Activated CD4-positive, CD25-positive, alpha-beta regulatory T cell treated with anti-CD3 and anti-CD28 coated beads, Interleukin-2, amount 50 U/mL, for 24 hours (primary cell): ENCODE measurements around the gene PGAP6.

Experiments
- ATAC-seq, 2 donors: fragments of 150-1000 bp; cut with Tn5 transposase; one replicate each; pipeline ENCODE4 v1.10.0; 2021; ENCODE audit warnings: mild to moderate bottlenecking in 1 of 2, moderate library complexity in 1 of 2

Gene PGAP6

DNA sequence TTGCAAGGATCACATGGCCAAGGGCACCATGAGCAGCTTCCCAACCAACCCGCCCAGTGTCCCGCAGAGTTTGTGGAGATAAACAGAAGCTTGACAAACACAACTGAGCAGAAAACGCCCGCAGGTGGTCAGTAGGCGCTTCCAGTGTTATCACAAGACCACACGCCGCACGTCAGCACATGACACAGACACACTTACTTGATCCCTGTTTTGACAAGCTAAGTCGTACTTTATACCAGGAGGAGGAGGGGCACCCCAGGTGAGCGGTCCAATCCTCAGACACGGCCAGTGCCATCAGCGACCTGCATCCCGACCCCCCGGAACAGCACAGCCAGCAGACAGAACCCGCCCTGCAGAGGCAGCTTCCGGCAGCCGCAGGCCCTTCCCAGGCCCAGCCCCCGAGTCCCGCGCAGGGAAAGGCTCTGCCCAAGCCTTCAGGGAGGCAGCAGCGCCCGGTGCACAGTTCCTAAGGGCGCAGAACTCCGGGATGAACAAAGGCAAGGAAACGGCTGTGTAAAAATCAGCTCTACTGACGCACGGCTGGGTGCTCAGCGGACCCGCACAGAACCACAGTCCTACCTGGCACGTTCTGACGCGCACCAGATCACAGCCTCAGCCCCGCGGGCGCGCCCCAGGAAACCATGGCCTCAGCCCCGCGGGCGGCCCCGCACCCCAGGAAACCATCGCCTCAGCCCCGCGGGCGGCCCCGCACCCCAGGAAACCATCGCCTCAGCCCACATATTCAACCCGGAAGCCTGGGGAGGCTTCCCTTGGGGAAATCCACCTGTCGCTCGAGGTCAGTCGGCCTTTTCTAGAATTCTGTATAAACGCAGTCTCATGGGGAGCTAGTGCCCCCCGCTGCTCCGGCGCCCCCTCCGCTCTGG is 57.1 kb downstream of the PGAP6 start:
- peak; percentile 52 to 60 for ATAC-seq

DNA sequence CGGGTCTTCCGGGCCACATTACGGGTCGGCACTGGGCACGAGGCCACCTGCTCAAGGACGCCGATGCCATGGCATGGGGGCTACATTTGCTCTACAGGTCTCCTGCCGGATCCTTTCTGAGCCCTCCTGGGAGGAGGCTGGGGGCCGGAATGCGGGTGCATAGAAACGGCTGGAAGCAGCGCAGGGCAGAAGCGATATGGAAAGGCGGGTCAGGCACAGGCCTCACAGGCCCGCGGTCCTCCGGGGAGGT is 57.7 kb downstream of the PGAP6 start:
- ATAC-seq, result no peak

DNA sequence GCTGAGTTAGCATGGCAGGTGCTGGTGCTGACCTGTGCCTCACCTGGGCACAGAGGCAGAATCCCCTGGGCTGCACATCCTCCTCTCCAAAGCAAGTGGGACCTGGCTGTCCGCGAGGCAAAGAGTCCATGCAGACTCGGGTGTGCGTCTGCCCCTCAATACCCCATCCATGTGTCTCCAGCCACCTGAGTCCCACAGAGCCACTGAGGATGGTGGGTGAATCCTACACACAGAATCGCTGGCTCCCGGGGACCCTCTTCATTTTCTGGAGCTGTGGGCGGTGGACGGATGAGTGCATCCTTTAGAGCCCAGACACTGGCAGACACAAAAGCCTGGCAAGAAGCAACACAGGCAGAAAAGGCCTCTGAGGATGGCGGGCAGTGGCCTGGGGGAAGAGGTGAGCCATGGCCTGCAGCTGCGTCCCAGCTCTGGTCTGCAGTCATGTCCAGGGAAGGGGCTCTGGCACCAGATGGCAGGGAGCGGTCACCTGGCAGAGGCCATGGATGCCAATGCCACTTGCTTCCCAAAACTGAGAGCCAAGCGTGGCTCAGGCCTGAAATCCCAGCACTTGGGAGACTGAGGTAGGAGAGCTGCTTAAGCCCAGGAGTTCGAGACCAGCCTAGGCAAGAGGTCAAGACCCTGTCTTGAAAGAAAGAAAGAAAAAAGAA is 59.2 kb downstream of the PGAP6 start:
- ATAC-seq, result no peak

DNA sequence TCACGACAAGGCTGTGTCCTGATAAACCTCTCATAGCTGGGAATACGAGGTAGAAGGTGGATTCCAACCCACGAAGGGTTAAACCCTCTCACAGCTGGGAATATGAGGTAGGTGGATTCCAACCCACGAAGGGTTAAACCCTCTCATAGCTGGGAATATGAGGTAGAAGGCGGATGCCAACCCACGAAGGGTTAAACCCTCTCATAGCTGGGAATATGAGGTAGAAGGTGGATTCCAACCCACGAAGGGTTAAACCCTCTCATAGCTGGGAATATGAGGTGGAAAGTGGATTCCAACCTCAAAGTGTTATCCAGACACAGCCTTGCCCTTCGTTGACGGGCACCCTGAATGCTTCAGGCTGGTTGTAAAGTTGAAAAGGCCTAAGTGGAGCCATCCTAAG is 60.2 kb downstream of the PGAP6 start:
- ATAC-seq, result no peak
